SK-N-SH treated with all-trans-retinoic acid at 6 μM for 48 hours (cell line): ENCODE results near the gene FOXO1.
A peak's percentile ranks its signal among the peaks of the same experiment; 100 is the strongest.
"Not testable (repeated sequence)": the region's sequence is repeated elsewhere in the genome, so short reads cannot be mapped to it uniquely, and the experiment has no call there.

ENCODE experiments used
- ATAC-seq: fragments of 200-7000 bp; cut with Tn5 transposase; 3 replicates; pipeline ENCODE4 v1.9.1; 2020; ENCODE audit warnings: mild to moderate bottlenecking, moderate library complexity
- ARNTL ChIP-seq: fragments of 450-650 bp; formaldehyde crosslinking; IDR thresholded peaks from 2 replicates; pipeline ENCODE4 v1.5.0; 2020; ENCODE audit warnings: low read depth, mild to moderate bottlenecking, moderate library complexity, borderline replicate concordance
- BACH2 ChIP-seq: fragments of 250-450 bp; sonication (Bioruptor Pico); IDR thresholded peaks from 2 replicates; pipeline ENCODE4 v1.9.0; 2021; ENCODE audit warnings: mild to moderate bottlenecking, borderline replicate concordance
- CSDC2 ChIP-seq: fragments of 250-450 bp; sonication (Bioruptor Pico); IDR thresholded peaks from 2 replicates; pipeline ENCODE4 v1.5.0; 2020; ENCODE audit warnings: mild to moderate bottlenecking, moderate library complexity
- GLIS3 ChIP-seq: fragments of 250-450 bp; sonication (Bioruptor Pico); IDR thresholded peaks from 2 replicates; pipeline ENCODE4 v1.5.0; 2020; ENCODE audit warnings: mild to moderate bottlenecking, moderate library complexity
- ISL1 ChIP-seq: fragments of 250-450 bp; sonication (Bioruptor Pico); IDR thresholded peaks from 2 replicates; pipeline ENCODE4 v2.1.2; 2022; ENCODE audit warnings: mild to moderate bottlenecking, moderate library complexity
- OSR1 ChIP-seq: fragments of 250-450 bp; sonication (Bioruptor Pico); IDR thresholded peaks from 2 replicates; pipeline ENCODE4 v1.8.0; 2022; ENCODE audit warnings: moderate library complexity, mild to moderate bottlenecking, inconsistent platforms
- POU6F1 ChIP-seq: fragments of 250-450 bp; sonication (Bioruptor Pico); IDR thresholded peaks from 2 replicates; pipeline ENCODE4 v1.8.0; 2021; ENCODE audit warnings: low read depth, mild to moderate bottlenecking, moderate library complexity, borderline replicate concordance
- PPARA ChIP-seq: fragments of 250-450 bp; sonication (Bioruptor Pico); IDR thresholded peaks from 2 replicates; pipeline ENCODE4 v1.5.0; 2020; ENCODE audit warnings: mild to moderate bottlenecking, borderline replicate concordance
- RARB ChIP-seq: fragments of 250-450 bp; sonication (Bioruptor Pico); IDR thresholded peaks from 2 replicates; pipeline ENCODE4 v1.8.0; 2021; ENCODE audit warnings: mild to moderate bottlenecking, moderate library complexity
- SNAI2 ChIP-seq: fragments of 250-450 bp; sonication (Bioruptor Pico); IDR thresholded peaks from 2 replicates; pipeline ENCODE4 v1.5.0; 2020; ENCODE audit warnings: mild to moderate bottlenecking, moderate library complexity
- ZC3H10 ChIP-seq: fragments of 250-450 bp; sonication (Bioruptor Pico); IDR thresholded peaks from 2 replicates; pipeline ENCODE4 v1.5.1; 2021; ENCODE audit warnings: mild to moderate bottlenecking, moderate library complexity
- ZFP30 ChIP-seq: fragments of 450-650 bp; formaldehyde crosslinking; IDR thresholded peaks from 2 replicates; pipeline ENCODE4 v1.5.0; 2022; ENCODE audit warnings: mild to moderate bottlenecking, moderate library complexity
- ZNF70 ChIP-seq: fragments of 450-650 bp; formaldehyde crosslinking; IDR thresholded peaks from 2 replicates; pipeline ENCODE4 v1.5.0; 2020; ENCODE audit warnings: mild to moderate bottlenecking, moderate library complexity
- ZNF8 ChIP-seq: fragments of 450-650 bp; formaldehyde crosslinking; IDR thresholded peaks from 2 replicates; pipeline ENCODE4 v1.5.0; 2020; ENCODE audit warnings: mild to moderate bottlenecking, moderate library complexity
- TF ChIP-seq, protein P1 (sequence below): fragments of 250-450 bp; sonication (Bioruptor Pico); IDR thresholded peaks from 2 replicates; pipeline ENCODE4 v1.5.0; 2020; ENCODE audit warnings: mild to moderate bottlenecking, moderate library complexity
- TF ChIP-seq, protein P2 (sequence below): fragments of 250-450 bp; sonication (Bioruptor Pico); IDR thresholded peaks from 2 replicates; pipeline ENCODE4 v1.5.1; 2020; ENCODE audit warnings: low read depth, mild to moderate bottlenecking, moderate library complexity

FOXO1 gene

DNA sequence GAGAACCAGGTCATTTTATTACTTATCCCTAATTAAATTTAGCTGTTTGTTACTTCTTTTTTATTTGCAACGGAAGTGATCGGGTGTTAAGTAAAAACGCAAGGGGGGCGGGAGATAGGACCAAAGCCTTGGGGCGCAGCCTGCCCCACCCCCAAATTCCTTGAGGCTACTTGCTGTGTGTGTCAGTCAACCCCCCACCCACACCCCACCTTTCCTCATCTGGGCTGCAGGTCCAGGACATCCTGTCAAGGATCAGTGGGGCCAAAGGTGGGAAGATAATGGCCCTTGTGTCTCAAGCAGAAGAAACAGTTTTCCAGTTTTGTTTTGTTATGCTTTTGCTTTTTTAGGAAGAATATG is 1.2 kb upstream of the FOXO1 start:
- no peak for ATAC-seq
- TF ChIP-seq, protein P1, sequence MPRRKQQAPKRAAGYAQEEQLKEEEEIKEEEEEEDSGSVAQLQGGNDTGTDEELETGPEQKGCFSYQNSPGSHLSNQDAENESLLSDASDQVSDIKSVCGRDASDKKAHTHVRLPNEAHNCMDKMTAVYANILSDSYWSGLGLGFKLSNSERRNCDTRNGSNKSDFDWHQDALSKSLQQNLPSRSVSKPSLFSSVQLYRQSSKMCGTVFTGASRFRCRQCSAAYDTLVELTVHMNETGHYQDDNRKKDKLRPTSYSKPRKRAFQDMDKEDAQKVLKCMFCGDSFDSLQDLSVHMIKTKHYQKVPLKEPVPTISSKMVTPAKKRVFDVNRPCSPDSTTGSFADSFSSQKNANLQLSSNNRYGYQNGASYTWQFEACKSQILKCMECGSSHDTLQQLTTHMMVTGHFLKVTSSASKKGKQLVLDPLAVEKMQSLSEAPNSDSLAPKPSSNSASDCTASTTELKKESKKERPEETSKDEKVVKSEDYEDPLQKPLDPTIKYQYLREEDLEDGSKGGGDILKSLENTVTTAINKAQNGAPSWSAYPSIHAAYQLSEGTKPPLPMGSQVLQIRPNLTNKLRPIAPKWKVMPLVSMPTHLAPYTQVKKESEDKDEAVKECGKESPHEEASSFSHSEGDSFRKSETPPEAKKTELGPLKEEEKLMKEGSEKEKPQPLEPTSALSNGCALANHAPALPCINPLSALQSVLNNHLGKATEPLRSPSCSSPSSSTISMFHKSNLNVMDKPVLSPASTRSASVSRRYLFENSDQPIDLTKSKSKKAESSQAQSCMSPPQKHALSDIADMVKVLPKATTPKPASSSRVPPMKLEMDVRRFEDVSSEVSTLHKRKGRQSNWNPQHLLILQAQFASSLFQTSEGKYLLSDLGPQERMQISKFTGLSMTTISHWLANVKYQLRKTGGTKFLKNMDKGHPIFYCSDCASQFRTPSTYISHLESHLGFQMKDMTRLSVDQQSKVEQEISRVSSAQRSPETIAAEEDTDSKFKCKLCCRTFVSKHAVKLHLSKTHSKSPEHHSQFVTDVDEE (CRISPR knock-in tag), result no peak

DNA sequence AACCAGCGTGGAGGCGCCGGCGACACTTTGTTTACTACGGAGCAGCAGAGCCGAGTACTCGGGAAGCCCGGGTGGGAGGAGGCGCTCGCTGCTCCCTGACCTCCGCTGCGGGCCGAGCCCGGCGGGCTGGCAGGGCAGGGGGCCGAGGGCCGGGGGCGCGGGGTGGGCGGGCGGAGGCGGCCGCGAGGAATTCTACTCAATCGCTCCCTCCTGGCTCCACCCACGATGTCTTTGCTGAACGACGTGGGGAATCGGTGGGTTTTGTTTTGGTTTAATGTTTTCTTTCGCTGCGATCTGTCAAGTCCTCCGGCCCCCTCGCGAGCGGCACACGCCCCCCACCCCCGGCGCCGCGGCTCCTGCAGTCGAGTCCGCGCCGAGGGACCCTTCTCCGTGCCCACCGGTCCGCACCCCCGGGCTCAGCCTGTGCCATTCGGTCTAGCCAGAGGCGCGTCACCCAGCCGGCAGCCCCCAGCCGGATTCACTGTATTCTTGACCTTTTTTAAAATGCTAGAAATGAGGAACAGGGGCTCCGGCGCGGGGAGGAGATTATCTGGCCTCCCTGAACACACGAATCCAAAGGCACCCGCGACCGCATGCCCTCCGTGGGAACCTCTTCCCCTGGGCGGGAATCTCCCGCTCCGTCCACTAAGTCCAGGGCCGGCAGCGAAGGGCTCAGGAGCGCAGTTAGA is 636 bp upstream of the FOXO1 start:
- peak; percentile 59 for ATAC-seq
- no peak for TF ChIP-seq ZNF8 (CRISPR knock-in tag)
- TF ChIP-seq SNAI2, result no peak
- TF ChIP-seq ZNF70 (CRISPR knock-in tag), result no peak
- no peak for TF ChIP-seq ISL1 (CRISPR knock-in tag)

GRCh38 chr13:40665126-40666044 is 1.1 kb downstream of the FOXO1 start:
- ATAC-seq, result peak; percentile 7
- no peak for TF ChIP-seq GLIS3 (CRISPR knock-in tag)
- TF ChIP-seq ISL1 (CRISPR knock-in tag), result no peak

- TF ChIP-seq GLIS3 (CRISPR knock-in tag) (no peak), ZC3H10 (CRISPR knock-in tag) (no peak), CSDC2 (CRISPR knock-in tag) (no peak), ZFP30 (no peak), BACH2 (CRISPR knock-in tag) (no peak), SNAI2 (no peak), ARNTL (CRISPR knock-in tag) (no peak), ISL1 (CRISPR knock-in tag) (no peak)
- TF ChIP-seq, protein P2, sequence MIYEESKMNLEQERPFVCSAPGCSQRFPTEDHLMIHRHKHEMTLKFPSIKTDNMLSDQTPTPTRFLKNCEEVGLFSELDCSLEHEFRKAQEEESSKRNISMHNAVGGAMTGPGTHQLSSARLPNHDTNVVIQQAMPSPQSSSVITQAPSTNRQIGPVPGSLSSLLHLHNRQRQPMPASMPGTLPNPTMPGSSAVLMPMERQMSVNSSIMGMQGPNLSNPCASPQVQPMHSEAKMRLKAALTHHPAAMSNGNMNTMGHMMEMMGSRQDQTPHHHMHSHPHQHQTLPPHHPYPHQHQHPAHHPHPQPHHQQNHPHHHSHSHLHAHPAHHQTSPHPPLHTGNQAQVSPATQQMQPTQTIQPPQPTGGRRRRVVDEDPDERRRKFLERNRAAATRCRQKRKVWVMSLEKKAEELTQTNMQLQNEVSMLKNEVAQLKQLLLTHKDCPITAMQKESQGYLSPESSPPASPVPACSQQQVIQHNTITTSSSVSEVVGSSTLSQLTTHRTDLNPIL (CRISPR knock-in tag), result no peak
- ATAC-seq, result peak; percentile 18
Measured at GRCh38 chr13:40664350-40665125, 1.9 kb downstream of the FOXO1 start.

- not testable (repeated sequence) for ATAC-seq
Measured at GRCh38 chr13:40664100-40664349, 2.4 kb downstream of the FOXO1 start.

DNA sequence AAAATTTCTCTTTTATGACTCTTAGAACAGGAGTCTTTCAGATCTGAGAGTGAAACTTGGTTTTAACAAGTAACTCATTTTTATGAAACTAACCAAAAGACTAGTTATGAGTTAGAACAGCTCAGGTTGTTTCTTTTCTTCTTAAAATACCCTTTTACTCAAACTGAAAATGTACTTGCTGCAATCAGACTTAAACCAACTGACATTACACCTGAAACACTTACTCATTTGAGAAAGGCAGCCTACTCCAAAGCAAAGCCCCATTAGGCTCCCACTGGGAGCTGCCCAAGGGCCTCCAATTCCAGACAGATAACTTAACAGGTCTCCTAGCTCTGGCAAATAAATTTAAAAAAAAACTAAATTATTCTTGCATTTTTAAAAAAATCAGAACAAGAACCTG is 3.6 kb downstream of the FOXO1 start:
- TF ChIP-seq, protein P2 (CRISPR knock-in tag), result no peak
- no peak for TF ChIP-seq POU6F1 (CRISPR knock-in tag)
- no peak for TF ChIP-seq PPARA
- no peak for TF ChIP-seq RARB (CRISPR knock-in tag)
- TF ChIP-seq, protein P1 (CRISPR knock-in tag), result no peak
- TF ChIP-seq ZNF8 (CRISPR knock-in tag), result no peak
- no peak for TF ChIP-seq OSR1 (CRISPR knock-in tag)
- TF ChIP-seq ISL1 (CRISPR knock-in tag), result no peak
- no peak for TF ChIP-seq SNAI2
- no peak for TF ChIP-seq ZC3H10 (CRISPR knock-in tag)
- ATAC-seq, result no peak
